Suprapubic skin (tissue), 4 donors: ENCODE data around the gene GRID1. TPM values are rescaled to one million over a fixed set of nuclear protein-coding genes. Genes with fewer than 3 reads are reported as not detected.

Experiments used
- DNase-seq, 2 donors: peaks; one replicate each; pipeline ENCODE4 v3.0.0-alpha.2; 2019; ENCODE audit warnings: low spot score in 2 of 2
- H3K27ac ChIP-seq: fragments of 200-600 bp; sonication (generic); one replicate; pipeline ENCODE4 v1.5.1; 2019
- H3K27me3 ChIP-seq: fragments of 200-600 bp; sonication (generic); one replicate; pipeline ENCODE4 v1.5.1; 2019
- H3K36me3 ChIP-seq: fragments of 200-600 bp; sonication (generic); one replicate; pipeline ENCODE4 v1.5.1; 2019
- H3K4me1 ChIP-seq: fragments of 200-600 bp; sonication (generic); one replicate; pipeline ENCODE4 v1.5.1; 2019
- H3K4me3 ChIP-seq: fragments of 200-600 bp; sonication (generic); one replicate; pipeline ENCODE4 v1.5.1; 2019; ENCODE audit warnings: mild to moderate bottlenecking
- H3K9me3 ChIP-seq: fragments of 200-600 bp; sonication (generic); one replicate; pipeline ENCODE4 v1.5.1; 2019
- CTCF ChIP-seq, 2 donors: fragments of 200-600 bp in 1 of 2; fragments of 450-650 bp in 1 of 2; sonication (generic) in 1 of 2; IDR thresholded peaks; one replicate each; pipeline ENCODE4 v1.5.1; 2016 to 2019; ENCODE audit warnings: antibody characterized with exemption in 2 of 2, mild to moderate bottlenecking in 1 of 2, moderate library complexity in 1 of 2
- EP300 ChIP-seq: sonication (generic); formaldehyde crosslinking; IDR thresholded peaks from one replicate; pipeline ENCODE4 v1.6.1; 2017; ENCODE audit warnings: antibody characterized with exemption
- POLR2A ChIP-seq, 2 donors: fragments of 450-650 bp; IDR thresholded peaks; one replicate each; pipeline ENCODE4 v1.6.1; 2017; ENCODE audit warnings: antibody characterized with exemption in 2 of 2, mild to moderate bottlenecking in 2 of 2, moderate library complexity in 2 of 2
- POLR2AphosphoS5 ChIP-seq, 3 donors: sonication (generic); formaldehyde crosslinking; IDR thresholded peaks; one replicate each; pipeline ENCODE4 v1.6.1; 2017; ENCODE audit warnings: antibody characterized with exemption in 3 of 3
- WGBS: methylation state at CpG from one replicate; pipeline ENCODE4 v1.1.5; 2018; 5-methylcytosine and 5-hydroxymethylcytosine counted together
- total RNA-seq, 4 donors: library from RNA; depleted of rRNA; stranded (reverse); fragments of >200 nt; gene quantifications; one replicate each; pipeline ENCODE4 v1.1.0, GENCODE V29; 2016

Gene GRID1
- total RNA-seq, 4 donors from 2014 or later, result 1.8 to 3.1 (median 2.4) TPM

DNA sequence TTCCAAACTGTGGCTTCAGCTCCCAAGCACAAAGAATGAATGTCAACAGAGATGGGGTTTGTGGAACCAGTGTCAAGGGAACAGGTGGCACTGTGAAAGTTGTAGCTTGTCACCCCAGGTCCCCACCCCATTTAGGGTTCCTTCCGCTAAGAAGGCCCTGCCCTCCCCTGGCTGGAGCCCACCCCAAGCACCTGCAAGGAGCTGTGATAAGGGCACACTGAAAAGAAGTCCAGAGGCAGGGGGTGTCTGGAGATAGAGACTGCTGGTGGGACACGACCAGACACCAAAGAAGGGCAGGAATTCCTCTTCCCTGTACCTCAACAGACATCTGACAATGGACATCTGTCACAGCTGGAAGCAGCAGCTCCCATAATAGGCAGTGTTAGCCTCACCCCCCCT is 4.5 kb downstream of the GRID1 start:
- Histone ChIP-seq H3K9me3 (no peaks in the 10 kb centered on the region), H3K4me3 (no peak overlapping the region), H3K27me3 (peaks cover 44% of the 10 kb centered on the region), H3K27ac (no peak overlapping the region), H3K36me3 (no peaks in the 10 kb centered on the region), H3K4me1 (peaks cover 41% of the 10 kb centered on the region)
- no peak for TF ChIP-seq EP300
- no peak for TF ChIP-seq POLR2A (IDR thresholded peaks at IDR 0.05)
- peak; percentile 33 to 44 for DNase-seq
- 50% methylated on average over 1 of the region's 2 CpGs for WGBS

- no peaks in the 10 kb centered on the region for H3K36me3 ChIP-seq
- TF ChIP-seq POLR2A (IDR thresholded peaks at IDR 0.05), result no peak
- no peak for TF ChIP-seq EP300
- H3K27ac ChIP-seq, result no peak overlapping the region
- 92% methylated on average over 5 of the region's 5 CpGs for WGBS
- peak; percentile 32 to 68 for DNase-seq
- no peaks in the 10 kb centered on the region for H3K9me3 ChIP-seq
- peaks cover 35% of the 10 kb centered on the region for H3K4me1 ChIP-seq
- H3K27me3 ChIP-seq, result peaks cover 37% of the 10 kb centered on the region
- no peak overlapping the region for H3K4me3 ChIP-seq
These were observed 5.2 kb downstream of the GRID1 start for GRCh38 chr10:86361156-86362128.

DNA sequence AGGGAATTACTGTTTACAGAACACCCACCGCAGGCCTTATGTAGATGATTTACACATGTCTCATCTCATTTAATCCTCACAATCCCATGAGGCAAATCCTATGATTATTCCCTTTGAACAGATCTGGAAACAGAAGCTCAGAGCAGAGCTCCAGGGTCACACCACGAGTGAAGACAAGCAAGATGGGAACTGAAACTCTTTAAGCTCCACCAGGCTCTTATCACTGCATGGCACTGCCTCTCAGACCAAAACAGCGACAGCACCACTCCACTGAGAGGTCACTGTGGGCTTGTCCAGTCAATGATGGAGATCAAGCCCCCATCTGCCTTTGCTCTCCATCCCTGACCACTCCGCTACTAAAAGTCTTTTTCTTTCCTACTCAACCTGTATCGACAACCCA is 5.9 kb downstream of the GRID1 start:
- no peak for TF ChIP-seq POLR2AphosphoS5 (IDR thresholded peaks at IDR 0.05)
- no peak for TF ChIP-seq EP300
- TF ChIP-seq POLR2A (IDR thresholded peaks at IDR 0.05), result no peak
- TF ChIP-seq CTCF (IDR thresholded peaks at IDR 0.05), result no peak
- Histone ChIP-seq H3K4me3 (no peak overlapping the region), H3K27me3 (peaks cover 29% of the 10 kb centered on the region), H3K27ac (no peak overlapping the region), H3K4me1 (peaks cover 29% of the 10 kb centered on the region), H3K9me3 (no peaks in the 10 kb centered on the region), H3K36me3 (no peaks in the 10 kb centered on the region)
- WGBS, result 78% methylated on average over 5 of the region's 5 CpGs
- peak; percentile 25 to 34 for DNase-seq

GRCh38 chr10:86359954-86360353 is 6.6 kb downstream of the GRID1 start:
- H3K27ac ChIP-seq, result no peak overlapping the region
- no peak overlapping the region for H3K4me3 ChIP-seq
- no peaks in the 10 kb centered on the region for H3K9me3 ChIP-seq
- TF ChIP-seq POLR2AphosphoS5 (IDR thresholded peaks at IDR 0.05) (no peak), CTCF (IDR thresholded peaks at IDR 0.05) (no peak), POLR2A (IDR thresholded peaks at IDR 0.05) (no peak), EP300 (no peak)
- 71% methylated on average over 1 of the region's 1 CpG for WGBS
- no peak for DNase-seq
- peaks cover 22% of the 10 kb centered on the region for H3K4me1 ChIP-seq
- H3K36me3 ChIP-seq, result no peaks in the 10 kb centered on the region
- H3K27me3 ChIP-seq, result peaks cover 22% of the 10 kb centered on the region

DNA sequence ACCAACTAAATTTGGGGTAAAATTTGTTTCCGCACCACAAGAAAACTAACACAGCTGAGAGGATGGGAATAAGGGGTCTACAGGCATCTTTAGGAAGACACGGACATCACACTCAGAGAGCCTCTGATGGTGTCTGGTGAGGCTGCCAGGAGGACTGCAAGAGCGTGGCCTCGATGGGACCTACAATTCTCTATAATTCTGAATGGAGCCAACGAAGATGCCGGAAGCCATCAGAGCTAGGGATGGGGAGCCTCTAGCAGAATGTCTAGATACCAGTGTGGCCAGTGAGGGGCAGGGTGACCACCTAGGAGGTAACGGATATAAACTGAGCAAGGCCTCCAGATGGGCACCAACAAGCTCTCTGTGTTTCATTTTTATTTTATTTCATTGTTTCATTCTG is 7.5 kb downstream of the GRID1 start:
- TF ChIP-seq CTCF (IDR thresholded peaks at IDR 0.05), result no peak
- TF ChIP-seq POLR2AphosphoS5 (IDR thresholded peaks at IDR 0.05), result no peak
- no peak for TF ChIP-seq EP300
- TF ChIP-seq POLR2A (IDR thresholded peaks at IDR 0.05), result no peak
- 91% methylated on average over 7 of the region's 7 CpGs for WGBS
- H3K4me1 ChIP-seq, result peaks cover 13% of the 10 kb centered on the region
- H3K4me3 ChIP-seq, result no peak overlapping the region
- H3K9me3 ChIP-seq, result no peaks in the 10 kb centered on the region
- H3K36me3 ChIP-seq, result no peaks in the 10 kb centered on the region
- H3K27ac ChIP-seq, result no peak overlapping the region
- DNase-seq, result peak in 1 of 2 donors; percentile 29
- H3K27me3 ChIP-seq, result peaks cover 13% of the 10 kb centered on the region

- no peak for TF ChIP-seq EP300
- TF ChIP-seq POLR2AphosphoS5 (IDR thresholded peaks at IDR 0.05), result no peak
- TF ChIP-seq POLR2A (IDR thresholded peaks at IDR 0.05), result no peak
- no peak for TF ChIP-seq CTCF (IDR thresholded peaks at IDR 0.05)
- Histone ChIP-seq H3K27me3 (peaks cover 3% of the 10 kb centered on the region), H3K36me3 (no peaks in the 10 kb centered on the region)
These were observed 8.9 kb downstream of the GRID1 start for GRCh38 chr10:86357676-86358075.

More at GRCh38 chr10:86357676-86358075, 8.9 kb downstream of the GRID1 start:
- 71% methylated on average over 7 of the region's 9 CpGs for WGBS
- Histone ChIP-seq H3K4me1 (peaks cover 3% of the 10 kb centered on the region), H3K27ac (no peak overlapping the region), H3K4me3 (no peak overlapping the region), H3K9me3 (no peaks in the 10 kb centered on the region)
- peak in 1 of 2 donors; percentile 45 for DNase-seq
